Activated T-helper 1 cell treated with Interleukin-2 at 50 U/mL for 16 hours (primary cell): ENCODE measurements around the gene FCGR3A.
"Not testable (repeated sequence)": the region's sequence is repeated elsewhere in the genome, so short reads cannot be mapped to it uniquely, and the experiment has no call there.

Experiments
- DNase-seq: peaks from one replicate; pipeline ENCODE4 v3.0.0-alpha.2; 2020; ENCODE audit warnings: low read depth

FCGR3A gene

DNA sequence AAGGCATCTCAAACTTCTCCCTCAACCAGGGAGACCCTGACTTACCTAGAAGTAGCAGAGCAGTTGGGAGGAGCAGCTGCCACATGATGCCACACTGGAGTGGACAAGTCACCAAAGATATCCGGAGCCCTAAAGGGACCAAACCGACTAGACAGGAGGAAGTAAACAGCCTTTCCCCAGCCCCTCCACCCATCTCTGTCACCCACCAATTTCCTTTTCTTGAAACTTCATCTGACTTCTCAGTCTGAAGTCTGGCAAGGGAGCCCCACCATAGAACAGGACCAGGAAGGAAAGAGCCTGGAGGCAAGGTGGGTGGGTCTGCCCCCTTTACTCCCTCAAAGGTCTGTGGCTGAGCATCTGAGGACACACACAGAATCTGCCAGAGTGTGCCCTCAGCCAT lies at the start of gene FCGR3A:
TSS of gene FCGR3A (minus strand) at position 167 of the 400 bp plus-strand sequence. CDS start at position 85, 82 bp downstream.
- DNase-seq: no peak

GRCh38 chr1:161597077-161597476 lies 47.5 kb upstream of the FCGR3A start:
- DNase-seq: not testable (repeated sequence)

DNA sequence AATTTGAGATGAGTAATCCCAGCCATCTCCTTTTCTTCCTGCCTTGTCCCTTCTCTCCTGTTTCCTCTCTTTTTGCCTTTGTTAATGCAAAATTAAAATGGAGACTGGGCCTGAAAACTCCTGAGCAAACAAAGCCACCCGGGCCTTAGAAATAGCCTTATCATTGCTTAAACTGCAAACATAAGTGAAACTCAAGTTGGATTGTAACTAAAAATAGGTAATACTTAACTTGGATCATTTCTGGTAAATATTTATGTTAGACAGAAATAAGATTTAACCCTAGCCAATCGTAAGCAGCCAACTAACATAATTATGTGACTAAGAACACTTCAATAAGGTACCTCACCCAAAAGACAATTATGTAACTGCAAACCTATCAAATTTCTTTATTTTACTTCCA lies 46.0 kb upstream of the FCGR3A start:
- not testable (repeated sequence) for DNase-seq

GRCh38 chr1:161595173-161595572 lies 45.6 kb upstream of the FCGR3A start:
- not testable (repeated sequence) for DNase-seq

- DNase-seq: not testable (repeated sequence)
Observed at GRCh38 chr1:161594269-161594984, 44.8 kb upstream of the FCGR3A start.

DNA sequence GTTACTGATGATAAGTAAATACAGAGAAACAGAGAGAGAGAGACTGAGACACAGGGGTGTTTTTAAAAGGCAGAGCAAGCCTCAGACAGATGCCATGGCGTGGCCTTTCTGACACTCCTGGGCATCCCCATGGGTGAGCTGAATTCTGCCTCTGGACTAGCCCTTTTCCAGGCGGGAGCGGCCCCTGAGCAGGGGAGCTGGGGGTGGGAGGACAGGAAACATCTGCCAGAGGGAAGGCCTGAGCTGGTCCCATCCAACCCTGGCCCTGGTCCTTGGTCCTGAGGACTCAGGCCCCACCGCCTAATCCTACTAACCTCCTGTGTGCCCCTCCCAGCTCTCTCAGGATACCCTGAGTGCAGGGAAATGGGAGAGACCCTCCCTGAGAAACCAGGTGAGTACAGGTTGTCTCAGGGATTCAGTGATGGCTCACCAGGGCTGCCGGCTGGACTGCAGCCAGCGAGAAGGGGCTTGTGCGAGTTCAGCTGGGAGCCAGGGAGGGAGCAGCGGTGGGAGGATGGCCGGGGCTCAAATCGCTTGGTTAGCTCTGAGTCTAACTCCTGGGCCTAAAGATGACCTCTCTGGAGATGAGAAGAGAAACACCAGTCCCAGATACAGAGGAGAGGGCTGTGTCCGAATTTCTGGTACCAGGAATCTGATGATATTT lies 43.6 kb upstream of the FCGR3A start:
- not testable (repeated sequence) for DNase-seq

- not testable (repeated sequence) for DNase-seq
Observed at GRCh38 chr1:161592586-161592985, 43.0 kb upstream of the FCGR3A start.

- DNase-seq: not testable (repeated sequence)
Observed at GRCh38 chr1:161589920-161590319, 40.3 kb upstream of the FCGR3A start.

- not testable (repeated sequence) for DNase-seq
Observed at GRCh38 chr1:161589365-161589764, 39.7 kb upstream of the FCGR3A start.

DNA sequence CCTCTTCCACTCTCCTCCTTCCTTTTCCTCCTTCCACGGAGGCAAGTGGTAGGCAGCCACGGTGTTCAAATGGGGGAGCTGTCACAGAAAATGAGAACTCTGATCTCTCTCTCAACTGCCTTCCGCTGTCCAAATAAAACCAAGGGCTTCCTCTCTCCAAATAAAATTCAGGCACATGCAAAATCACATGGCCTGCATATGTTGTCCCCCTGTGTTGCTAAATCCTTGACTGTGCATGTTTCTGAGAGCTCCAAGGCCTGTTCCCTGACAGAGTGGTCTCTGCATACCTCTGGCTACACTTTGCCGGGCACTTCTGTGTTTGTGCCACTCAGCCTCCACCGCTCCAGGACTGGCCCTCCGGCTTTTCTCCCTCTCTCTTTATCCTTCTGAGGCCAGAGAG lies 39.0 kb upstream of the FCGR3A start:
- not testable (repeated sequence) for DNase-seq

DNA sequence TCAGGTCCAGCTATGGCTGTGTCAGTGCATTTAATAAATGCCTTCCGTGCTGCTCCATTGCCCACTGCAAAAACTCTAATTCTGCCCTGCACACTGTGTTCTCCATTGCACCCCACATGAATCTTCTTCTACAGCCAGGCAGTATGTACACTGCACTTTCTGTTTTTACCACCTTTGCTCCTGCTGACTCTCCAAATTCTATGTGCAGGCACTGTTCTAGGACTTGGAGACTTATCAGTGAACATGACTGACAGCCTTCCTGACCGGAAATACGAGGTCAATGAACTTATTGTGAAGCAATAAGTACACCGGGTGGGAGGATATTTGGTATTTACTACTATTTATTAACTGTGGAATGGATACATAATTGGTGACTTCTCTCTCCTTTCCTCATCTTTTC lies 33.3 kb upstream of the FCGR3A start:
- DNase-seq: not testable (repeated sequence)

GRCh38 chr1:161580879-161581537 lies 31.4 kb upstream of the FCGR3A start:
- not testable (repeated sequence) for DNase-seq

DNA sequence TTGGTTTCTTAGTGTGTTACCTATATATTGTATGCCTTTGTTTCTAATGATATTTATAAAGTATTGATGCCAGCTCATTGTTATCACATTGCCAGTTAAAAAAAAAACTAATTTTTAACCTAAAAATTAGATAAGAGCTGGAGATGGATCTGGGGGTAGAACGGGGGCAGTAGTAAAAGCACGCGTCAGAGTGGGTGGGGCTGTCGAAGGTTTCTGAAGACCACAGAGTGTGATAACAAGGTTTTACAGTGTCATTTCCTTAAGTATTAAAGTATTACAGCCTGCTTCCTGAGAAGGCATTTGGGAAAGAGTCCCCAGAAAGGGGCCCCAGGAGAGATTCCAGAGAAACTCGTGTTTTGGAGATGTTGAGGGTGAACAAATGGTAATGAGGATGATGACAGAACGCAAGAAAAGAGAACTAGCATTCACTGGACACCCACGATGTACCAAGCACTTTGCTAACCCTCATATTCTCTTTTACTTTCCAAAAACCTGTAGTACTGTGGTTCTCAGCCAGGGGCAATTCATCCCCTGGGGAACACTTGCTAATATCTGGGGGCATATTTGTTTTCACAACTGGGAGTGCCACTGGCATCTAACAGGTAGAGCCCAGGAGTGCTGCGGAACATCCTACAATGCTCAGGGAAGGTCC lies 30.4 kb upstream of the FCGR3A start:
- DNase-seq: not testable (repeated sequence)

GRCh38 chr1:161576676-161577075 lies 27.1 kb upstream of the FCGR3A start:
- DNase-seq: not testable (repeated sequence)

GRCh38 chr1:161571703-161572102 lies 22.1 kb upstream of the FCGR3A start:
- not testable (repeated sequence) for DNase-seq

DNA sequence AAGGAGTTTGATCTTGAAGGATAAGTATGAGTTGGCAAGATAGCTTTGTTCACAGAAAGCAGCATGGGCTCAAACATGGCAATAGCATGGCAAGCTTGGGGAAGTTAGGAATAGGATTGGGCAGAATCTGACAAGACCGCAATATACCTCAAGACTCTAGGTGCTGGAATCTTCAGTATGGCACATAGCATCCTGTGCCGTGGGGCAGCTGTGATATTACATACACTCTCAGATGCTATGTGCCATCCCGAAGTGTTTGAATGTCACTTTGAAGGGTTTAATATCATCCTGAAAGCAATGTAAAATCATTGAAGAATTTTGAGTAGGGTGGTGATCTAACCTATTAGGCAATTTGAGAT lies 17.0 kb upstream of the FCGR3A start:
- not testable (repeated sequence) for DNase-seq

DNA sequence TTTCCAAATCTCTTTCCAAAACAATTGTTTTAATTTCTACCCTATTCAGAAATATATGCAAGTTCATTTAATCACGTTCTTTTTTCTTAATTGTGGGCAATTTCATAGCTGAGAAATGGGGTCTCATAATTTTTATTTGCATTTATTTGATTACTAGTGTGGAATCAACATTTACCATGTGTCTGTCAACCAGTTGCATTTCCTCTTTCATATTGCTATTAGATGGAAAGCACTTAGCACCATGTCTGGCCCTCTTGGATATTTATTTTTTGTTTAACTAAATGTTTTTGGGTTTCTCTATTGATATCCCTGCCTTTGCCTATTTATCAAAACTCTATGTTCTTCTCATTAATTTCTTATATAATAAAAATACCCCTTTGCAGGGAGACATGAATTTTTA lies 13.9 kb upstream of the FCGR3A start:
- DNase-seq: not testable (repeated sequence)

DNA sequence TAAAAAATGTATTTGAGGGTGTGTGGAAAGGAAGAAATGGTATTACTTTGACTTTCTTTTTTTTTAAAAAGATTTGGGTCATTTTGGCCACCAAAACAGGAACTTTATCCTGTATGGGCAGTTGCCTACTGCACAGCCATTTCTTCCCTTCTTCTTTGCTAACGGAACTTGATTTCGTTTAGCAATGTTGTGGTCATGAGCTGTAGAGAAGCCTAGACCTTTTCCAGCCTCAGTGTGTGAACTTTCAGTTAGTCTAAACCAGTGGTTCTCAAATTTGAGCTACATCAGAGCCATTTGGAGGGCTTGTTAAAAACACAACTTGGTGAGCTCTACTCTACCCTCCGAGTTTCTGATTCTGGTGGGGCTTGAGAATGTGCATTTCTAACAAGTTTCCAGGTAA lies 12.8 kb upstream of the FCGR3A start:
- not testable (repeated sequence) for DNase-seq

DNA sequence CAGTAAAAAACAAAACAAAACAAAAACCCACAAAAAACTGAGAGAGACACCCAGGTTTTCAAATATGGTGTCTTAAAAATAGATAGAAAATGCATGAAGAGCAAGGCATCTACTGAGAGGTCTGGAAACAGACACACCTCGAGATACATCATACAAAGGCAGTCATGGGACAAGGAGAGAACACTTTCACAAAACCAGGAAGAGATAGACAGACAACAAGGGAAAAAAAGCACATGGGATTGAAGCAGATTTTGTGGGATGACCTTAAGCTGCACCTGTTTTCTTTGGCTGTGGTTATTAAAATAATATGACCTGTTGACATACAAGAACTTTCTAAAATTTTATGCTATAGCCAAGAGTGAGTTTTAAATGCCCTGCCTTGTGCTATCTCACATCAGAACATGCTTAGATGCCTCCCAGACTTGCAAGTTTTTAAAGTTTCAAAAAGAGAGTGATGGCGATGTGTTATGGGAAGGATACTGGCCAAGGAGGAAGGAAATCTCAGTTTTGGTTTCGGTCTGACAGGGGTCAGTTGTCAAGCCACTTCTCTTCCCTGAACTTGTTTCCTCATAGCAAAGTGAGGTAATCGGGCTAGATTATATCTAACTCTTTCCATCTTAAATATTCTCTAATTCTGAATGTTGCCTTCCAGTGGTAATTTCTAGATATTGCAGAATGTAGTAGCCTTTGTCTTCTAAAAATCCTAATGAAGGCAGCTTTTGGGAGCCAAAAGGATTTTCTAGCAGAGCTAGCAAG lies 11.5 kb upstream of the FCGR3A start:
- DNase-seq: not testable (repeated sequence)

DNA sequence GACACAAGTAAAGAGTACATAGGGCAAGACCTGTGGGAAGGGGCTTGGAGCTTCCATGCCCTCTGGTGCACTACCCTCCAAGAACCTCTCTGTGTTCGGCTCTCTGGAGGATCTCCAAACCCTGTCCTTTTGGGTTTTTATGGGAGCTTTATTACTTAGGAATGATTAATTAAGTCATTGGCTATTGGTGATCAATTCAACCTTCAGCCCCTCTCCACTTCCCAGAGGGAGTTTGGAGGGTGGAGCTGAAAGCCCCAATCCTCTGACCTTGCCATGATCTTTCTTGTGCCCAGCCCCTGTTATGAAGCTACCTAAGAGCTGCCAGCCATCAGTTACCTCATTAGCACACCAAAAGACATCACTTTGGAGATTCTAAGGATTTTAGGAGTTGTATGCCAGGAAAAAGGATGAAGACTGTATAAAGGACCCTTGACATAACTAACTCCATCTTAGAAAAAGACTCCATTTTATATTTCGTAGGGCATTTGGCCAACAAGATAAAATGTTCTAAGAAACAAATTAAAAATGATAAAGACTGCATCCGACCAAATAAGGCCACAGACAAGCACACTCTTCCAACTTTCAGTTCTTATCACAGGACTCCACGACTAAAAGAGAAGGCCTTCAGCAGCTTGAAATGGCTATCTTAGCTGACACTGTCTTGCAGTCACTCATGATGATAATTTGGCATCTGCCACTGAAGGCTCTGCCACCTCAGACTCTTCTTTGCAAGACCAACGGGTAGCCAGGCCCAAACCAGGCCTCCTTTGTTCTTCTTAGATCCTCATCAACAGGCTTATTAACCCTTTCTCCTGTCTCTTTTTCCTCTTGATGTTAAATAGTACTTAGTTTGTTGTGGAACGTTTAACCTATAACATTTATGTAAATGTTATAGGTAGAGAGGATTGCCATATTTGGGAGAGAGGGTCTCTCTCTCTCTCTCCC lies 8.2 kb upstream of the FCGR3A start:
- not testable (repeated sequence) for DNase-seq
